ENCODE data around the gene OSGIN1.

OSGIN1 gene

GRCh38 chr16:83972256-83973008 lies 19.4 kb downstream of the OSGIN1 start:
- H3K27me3 ChIP-seq (ENCODE audit: control insufficient read depth in 1 of 2, insufficient read depth in 2 of 2, low read length in 2 of 2): peaks cover 0 to 13% of the 10 kb centered on the region in 2 donors
- H3K9ac ChIP-seq (ENCODE audit: low read length): no peak overlapping the region
- H3K36me3 ChIP-seq (ENCODE audit: insufficient read depth, low read length): no peaks in the 10 kb centered on the region
- H3K9me3 ChIP-seq (ENCODE audit: low read length): no peaks in the 10 kb centered on the region
- no peak overlapping the region for H3K27ac ChIP-seq (ENCODE audit: low read depth, low read length)
- no peaks in the 10 kb centered on the region for H3K4me1 ChIP-seq (ENCODE audit: insufficient read depth, low read length)
- no peak overlapping the region for H3K4me3 ChIP-seq (ENCODE audit: low read depth in 1 of 2, low read length in 2 of 2)

DNA sequence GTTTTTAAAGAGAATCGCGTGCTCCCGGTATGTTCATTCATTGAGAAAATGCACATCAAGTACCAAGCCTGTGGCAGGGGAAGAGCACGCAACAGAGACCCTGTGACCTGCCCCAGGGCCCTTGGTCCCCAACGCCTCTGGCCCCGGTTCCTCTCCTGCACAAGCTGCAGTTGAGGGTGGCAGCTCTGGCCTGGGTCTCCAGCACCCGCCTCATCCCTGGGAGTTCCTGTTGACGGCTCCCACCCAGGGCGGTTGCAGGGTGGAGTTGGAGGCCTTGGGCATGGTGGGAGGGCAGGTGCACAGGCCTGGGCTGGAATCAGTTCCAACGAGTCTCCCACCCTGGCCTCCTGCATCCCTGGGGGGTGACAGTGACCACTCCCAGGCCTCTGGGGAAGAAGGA lies 20.0 kb downstream of the OSGIN1 start:
- H3K27me3 ChIP-seq (ENCODE audit: control insufficient read depth in 1 of 2, insufficient read depth in 2 of 2, low read length in 2 of 2): peaks cover 0 to 13% of the 10 kb centered on the region in 2 donors
- H3K27ac ChIP-seq (ENCODE audit: low read depth, low read length): no peak overlapping the region
- H3K4me3 ChIP-seq (ENCODE audit: low read depth in 1 of 2, low read length in 2 of 2): no peak overlapping the region
- no peaks in the 10 kb centered on the region for H3K36me3 ChIP-seq (ENCODE audit: insufficient read depth, low read length)
- no peak overlapping the region for H3K9ac ChIP-seq (ENCODE audit: low read length)
- H3K9me3 ChIP-seq (ENCODE audit: low read length): no peaks in the 10 kb centered on the region
- H3K4me1 ChIP-seq (ENCODE audit: insufficient read depth, low read length): no peaks in the 10 kb centered on the region

DNA sequence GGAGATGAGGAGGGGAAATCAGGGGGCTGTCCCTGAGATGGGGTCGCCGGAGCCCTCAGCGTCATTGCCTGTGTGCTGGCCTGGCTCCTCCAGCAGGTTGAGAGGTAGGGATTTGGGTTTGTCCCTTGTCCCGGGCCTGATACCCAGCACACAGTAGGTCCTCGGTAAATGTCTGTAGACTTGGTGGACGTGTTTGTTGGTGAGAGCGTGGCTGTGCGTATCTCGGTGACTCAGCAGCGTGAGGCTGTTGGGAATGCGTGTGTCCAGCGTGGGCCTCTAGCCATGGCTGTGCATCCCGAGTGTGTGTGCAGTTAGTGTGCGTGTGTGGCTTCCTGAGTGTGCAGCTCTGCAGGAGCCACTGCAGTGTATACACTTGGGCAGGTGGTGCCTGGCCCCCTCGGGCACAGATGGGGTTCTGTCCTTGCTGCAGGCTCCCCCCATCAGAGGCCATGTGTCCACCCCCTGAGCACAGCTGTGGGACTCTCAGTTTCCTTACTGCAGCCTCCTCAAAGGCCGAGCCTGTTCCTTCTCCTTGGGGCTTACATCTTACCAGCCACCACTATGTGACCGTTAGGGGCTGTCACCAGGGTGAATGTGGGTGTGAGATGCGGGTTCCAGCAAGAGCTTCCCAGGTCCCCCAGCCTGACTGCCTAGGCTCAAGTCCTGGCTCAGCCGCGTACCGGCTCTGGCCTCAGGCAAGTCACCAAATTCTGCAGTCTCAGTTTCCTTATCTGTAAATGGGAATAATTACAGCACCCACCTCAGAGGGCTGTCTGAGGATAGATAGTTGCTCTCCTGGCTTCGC lies 20.7 kb downstream of the OSGIN1 start:
- Histone ChIP-seq H3K9ac (ENCODE audit: low read length) (no peak overlapping the region), H3K4me3 (ENCODE audit: low read depth in 1 of 2, low read length in 2 of 2) (no peak overlapping the region), H3K27ac (ENCODE audit: low read depth, low read length) (no peak overlapping the region)

GRCh38 chr16:83974475-83974874 lies 21.4 kb downstream of the OSGIN1 start:
- Histone ChIP-seq H3K36me3 (ENCODE audit: insufficient read depth, low read length) (no peaks in the 10 kb centered on the region), H3K9ac (ENCODE audit: low read length) (no peak overlapping the region), H3K27ac (ENCODE audit: low read depth, low read length) (no peak overlapping the region), H3K4me3 (ENCODE audit: low read depth in 1 of 2, low read length in 2 of 2) (no peak overlapping the region), H3K9me3 (ENCODE audit: low read length) (no peaks in the 10 kb centered on the region), H3K4me1 (ENCODE audit: insufficient read depth, low read length) (no peaks in the 10 kb centered on the region), H3K27me3 (ENCODE audit: control insufficient read depth in 1 of 2, insufficient read depth in 2 of 2, low read length in 2 of 2) (peaks cover 0 to 5% of the 10 kb centered on the region in 2 donors)

More for the DNA sequence above, 20.7 kb downstream of the OSGIN1 start:
- Histone ChIP-seq H3K9me3 (ENCODE audit: low read length) (no peaks in the 10 kb centered on the region), H3K4me1 (ENCODE audit: insufficient read depth, low read length) (no peaks in the 10 kb centered on the region), H3K36me3 (ENCODE audit: insufficient read depth, low read length) (no peaks in the 10 kb centered on the region), H3K27me3 (ENCODE audit: control insufficient read depth in 1 of 2, insufficient read depth in 2 of 2, low read length in 2 of 2) (peaks cover 0 to 12% of the 10 kb centered on the region in 2 donors)

- H3K9ac ChIP-seq (ENCODE audit: low read length): no peak overlapping the region
- no peaks in the 10 kb centered on the region for H3K9me3 ChIP-seq (ENCODE audit: low read length)
- H3K36me3 ChIP-seq (ENCODE audit: insufficient read depth, low read length): no peaks in the 10 kb centered on the region
- no peak overlapping the region for H3K4me3 ChIP-seq (ENCODE audit: low read depth in 1 of 2, low read length in 2 of 2)
- no peaks in the 10 kb centered on the region for H3K27me3 ChIP-seq (ENCODE audit: control insufficient read depth in 1 of 2, insufficient read depth in 2 of 2, low read length in 2 of 2)
- H3K27ac ChIP-seq (ENCODE audit: low read depth, low read length): no peak overlapping the region
- H3K4me1 ChIP-seq (ENCODE audit: insufficient read depth, low read length): no peaks in the 10 kb centered on the region
Measured at GRCh38 chr16:83975590-83976260, 22.7 kb downstream of the OSGIN1 start.

- Histone ChIP-seq H3K27ac (ENCODE audit: low read depth, low read length) (no peak overlapping the region), H3K4me3 (ENCODE audit: low read depth in 1 of 2, low read length in 2 of 2) (no peak overlapping the region), H3K36me3 (ENCODE audit: insufficient read depth, low read length) (no peaks in the 10 kb centered on the region), H3K9ac (ENCODE audit: low read length) (no peak overlapping the region), H3K27me3 (ENCODE audit: control insufficient read depth in 1 of 2, insufficient read depth in 2 of 2, low read length in 2 of 2) (no peaks in the 10 kb centered on the region), H3K4me1 (ENCODE audit: insufficient read depth, low read length) (no peaks in the 10 kb centered on the region), H3K9me3 (ENCODE audit: low read length) (no peaks in the 10 kb centered on the region)
Measured at GRCh38 chr16:83977056-83977815, 24.2 kb downstream of the OSGIN1 start.

- no peaks in the 10 kb centered on the region for H3K27me3 ChIP-seq (ENCODE audit: control insufficient read depth in 1 of 2, insufficient read depth in 2 of 2, low read length in 2 of 2)
Measured at GRCh38 chr16:83978401-83978904, 25.4 kb downstream of the OSGIN1 start.

GRCh38 chr16:83979441-83979840 lies 26.4 kb downstream of the OSGIN1 start:
- Histone ChIP-seq H3K27ac (ENCODE audit: low read depth, low read length) (no peak overlapping the region), H3K9me3 (ENCODE audit: low read length) (no peaks in the 10 kb centered on the region), H3K4me1 (ENCODE audit: insufficient read depth, low read length) (no peaks in the 10 kb centered on the region), H3K27me3 (ENCODE audit: control insufficient read depth in 1 of 2, insufficient read depth in 2 of 2, low read length in 2 of 2) (no peaks in the 10 kb centered on the region), H3K36me3 (ENCODE audit: insufficient read depth, low read length) (no peaks in the 10 kb centered on the region), H3K9ac (ENCODE audit: low read length) (no peak overlapping the region), H3K4me3 (ENCODE audit: low read depth in 1 of 2, low read length in 2 of 2) (no peak overlapping the region)

More at GRCh38 chr16:83978401-83978904, 25.4 kb downstream of the OSGIN1 start:
- Histone ChIP-seq H3K4me1 (ENCODE audit: insufficient read depth, low read length) (no peaks in the 10 kb centered on the region), H3K27ac (ENCODE audit: low read depth, low read length) (no peak overlapping the region), H3K36me3 (ENCODE audit: insufficient read depth, low read length) (no peaks in the 10 kb centered on the region), H3K4me3 (ENCODE audit: low read depth in 1 of 2, low read length in 2 of 2) (no peak overlapping the region), H3K9me3 (ENCODE audit: low read length) (no peaks in the 10 kb centered on the region), H3K9ac (ENCODE audit: low read length) (no peak overlapping the region)

GRCh38 chr16:83980794-83981193 lies 27.8 kb downstream of the OSGIN1 start:
- Histone ChIP-seq H3K4me3 (ENCODE audit: low read depth in 1 of 2, low read length in 2 of 2) (no peak overlapping the region), H3K4me1 (ENCODE audit: insufficient read depth, low read length) (no peaks in the 10 kb centered on the region), H3K9me3 (ENCODE audit: low read length) (no peaks in the 10 kb centered on the region), H3K27me3 (ENCODE audit: control insufficient read depth in 1 of 2, insufficient read depth in 2 of 2, low read length in 2 of 2) (no peaks in the 10 kb centered on the region), H3K27ac (ENCODE audit: low read depth, low read length) (no peak overlapping the region), H3K9ac (ENCODE audit: low read length) (no peak overlapping the region), H3K36me3 (ENCODE audit: insufficient read depth, low read length) (no peaks in the 10 kb centered on the region)

DNA sequence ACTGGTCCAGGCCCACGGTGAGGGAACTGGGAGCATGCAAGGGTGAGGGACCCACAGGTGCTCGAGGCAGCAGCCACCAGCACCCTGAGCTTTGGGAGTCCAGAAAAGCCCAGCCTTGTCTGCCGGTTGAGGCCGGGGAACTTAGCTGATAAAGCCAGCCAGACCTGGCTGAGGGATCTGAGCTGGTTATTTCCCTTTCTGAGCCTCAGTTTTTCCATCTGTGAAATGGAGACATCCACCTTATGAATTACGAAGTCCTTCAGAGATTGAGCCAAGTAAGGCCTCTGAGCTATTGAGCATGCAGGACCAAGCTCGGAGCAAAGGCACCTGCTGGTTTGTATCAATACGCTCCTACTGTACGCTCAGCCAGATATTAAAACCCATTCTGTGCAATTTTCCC lies 28.8 kb downstream of the OSGIN1 start:
- Histone ChIP-seq H3K4me3 (ENCODE audit: low read depth in 1 of 2, low read length in 2 of 2) (no peak overlapping the region), H3K27ac (ENCODE audit: low read depth, low read length) (no peak overlapping the region), H3K9me3 (ENCODE audit: low read length) (no peaks in the 10 kb centered on the region), H3K27me3 (ENCODE audit: control insufficient read depth in 1 of 2, insufficient read depth in 2 of 2, low read length in 2 of 2) (no peaks in the 10 kb centered on the region), H3K4me1 (ENCODE audit: insufficient read depth, low read length) (no peaks in the 10 kb centered on the region), H3K9ac (ENCODE audit: low read length) (no peak overlapping the region), H3K36me3 (ENCODE audit: insufficient read depth, low read length) (no peaks in the 10 kb centered on the region)

DNA sequence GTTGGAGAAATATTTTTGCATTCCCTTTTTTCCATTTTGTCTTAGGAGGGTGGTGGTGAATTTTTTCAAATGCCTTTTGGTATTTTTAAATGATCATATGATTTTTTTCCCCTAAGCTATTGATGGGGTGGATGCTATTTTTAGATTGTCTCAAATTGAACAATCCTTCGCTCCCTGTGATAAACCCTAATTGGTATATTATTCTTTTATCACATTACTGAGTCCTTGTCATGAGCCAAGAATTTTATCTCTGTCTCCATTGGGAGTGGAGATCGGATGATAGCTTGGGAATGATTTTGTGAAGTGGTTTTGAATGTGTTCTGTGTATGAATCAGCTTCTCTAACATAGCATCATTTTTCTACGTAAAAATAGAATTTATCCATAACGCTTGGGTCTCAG lies 30.5 kb downstream of the OSGIN1 start:
- H3K36me3 ChIP-seq (ENCODE audit: insufficient read depth, low read length): no peaks in the 10 kb centered on the region
- no peak overlapping the region for H3K4me3 ChIP-seq (ENCODE audit: low read depth in 1 of 2, low read length in 2 of 2)
- H3K4me1 ChIP-seq (ENCODE audit: insufficient read depth, low read length): no peaks in the 10 kb centered on the region
- H3K9me3 ChIP-seq (ENCODE audit: low read length): no peaks in the 10 kb centered on the region
- H3K9ac ChIP-seq (ENCODE audit: low read length): no peak overlapping the region
- no peak overlapping the region for H3K27ac ChIP-seq (ENCODE audit: low read depth, low read length)
- no peaks in the 10 kb centered on the region for H3K27me3 ChIP-seq (ENCODE audit: control insufficient read depth in 1 of 2, insufficient read depth in 2 of 2, low read length in 2 of 2)
